VCaP (cell line): Measurements from ENCODE around the gene INO80C.

Source experiments
- H3K27ac ChIP-seq: fragments of 450-650 bp; 2 replicates; pipeline ENCODE4 v1.5.1; 2017
- TF ChIP-seq, protein P1 (sequence below): fragments of 450-650 bp; conservative IDR thresholded peaks from 2 replicates; pipeline ENCODE4 v1.5.1; 2017; ENCODE audit warnings: mild to moderate bottlenecking, moderate library complexity

INO80C gene

DNA sequence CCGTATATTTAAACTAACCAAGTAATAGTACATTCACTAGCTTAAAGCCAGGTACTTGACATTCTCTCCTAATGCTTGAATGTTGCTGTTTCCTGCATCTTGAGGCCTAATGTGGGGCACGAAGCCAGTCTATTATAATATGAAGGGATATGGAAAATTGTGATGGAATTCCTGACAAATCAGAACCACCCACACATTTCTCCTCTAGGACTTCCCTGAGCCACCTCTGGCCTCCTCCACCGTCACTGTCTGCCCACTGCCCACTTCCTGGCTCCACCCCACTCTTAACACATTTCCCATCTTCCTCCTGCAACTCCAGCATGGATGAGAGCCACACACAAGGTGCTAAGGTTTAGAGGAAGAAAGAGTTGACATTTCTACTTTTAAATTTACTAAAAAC, 19.0 kb upstream of the INO80C start:
- TF ChIP-seq, protein P1, sequence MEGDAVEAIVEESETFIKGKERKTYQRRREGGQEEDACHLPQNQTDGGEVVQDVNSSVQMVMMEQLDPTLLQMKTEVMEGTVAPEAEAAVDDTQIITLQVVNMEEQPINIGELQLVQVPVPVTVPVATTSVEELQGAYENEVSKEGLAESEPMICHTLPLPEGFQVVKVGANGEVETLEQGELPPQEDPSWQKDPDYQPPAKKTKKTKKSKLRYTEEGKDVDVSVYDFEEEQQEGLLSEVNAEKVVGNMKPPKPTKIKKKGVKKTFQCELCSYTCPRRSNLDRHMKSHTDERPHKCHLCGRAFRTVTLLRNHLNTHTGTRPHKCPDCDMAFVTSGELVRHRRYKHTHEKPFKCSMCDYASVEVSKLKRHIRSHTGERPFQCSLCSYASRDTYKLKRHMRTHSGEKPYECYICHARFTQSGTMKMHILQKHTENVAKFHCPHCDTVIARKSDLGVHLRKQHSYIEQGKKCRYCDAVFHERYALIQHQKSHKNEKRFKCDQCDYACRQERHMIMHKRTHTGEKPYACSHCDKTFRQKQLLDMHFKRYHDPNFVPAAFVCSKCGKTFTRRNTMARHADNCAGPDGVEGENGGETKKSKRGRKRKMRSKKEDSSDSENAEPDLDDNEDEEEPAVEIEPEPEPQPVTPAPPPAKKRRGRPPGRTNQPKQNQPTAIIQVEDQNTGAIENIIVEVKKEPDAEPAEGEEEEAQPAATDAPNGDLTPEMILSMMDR = no peak
- H3K27ac ChIP-seq = no peak overlapping the region

DNA sequence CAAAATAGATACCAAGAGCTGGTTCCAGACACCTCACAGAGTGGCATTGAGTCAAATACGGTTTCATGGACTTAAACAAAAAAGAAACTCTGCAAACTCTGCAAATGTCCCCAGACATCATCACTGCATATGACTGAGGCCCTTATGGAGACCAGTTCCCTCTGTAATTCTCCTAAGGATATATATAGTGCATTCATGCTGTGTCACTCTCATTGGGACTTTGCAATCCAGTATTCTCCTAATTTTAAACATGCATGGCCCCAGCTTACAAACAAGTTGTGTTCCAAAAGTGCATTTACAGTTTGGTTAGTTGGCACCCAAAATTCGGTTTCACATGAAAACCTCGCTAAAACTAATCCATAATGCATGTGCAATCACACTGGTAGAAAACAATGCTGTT, 18.6 kb upstream of the INO80C start:
- H3K27ac ChIP-seq = no peak overlapping the region
- TF ChIP-seq, protein P1 = no peak

GRCh38 chr18:35515460-35516130, 17.8 kb upstream of the INO80C start:
- TF ChIP-seq, protein P1 = no peak
- no peak overlapping the region for H3K27ac ChIP-seq

DNA sequence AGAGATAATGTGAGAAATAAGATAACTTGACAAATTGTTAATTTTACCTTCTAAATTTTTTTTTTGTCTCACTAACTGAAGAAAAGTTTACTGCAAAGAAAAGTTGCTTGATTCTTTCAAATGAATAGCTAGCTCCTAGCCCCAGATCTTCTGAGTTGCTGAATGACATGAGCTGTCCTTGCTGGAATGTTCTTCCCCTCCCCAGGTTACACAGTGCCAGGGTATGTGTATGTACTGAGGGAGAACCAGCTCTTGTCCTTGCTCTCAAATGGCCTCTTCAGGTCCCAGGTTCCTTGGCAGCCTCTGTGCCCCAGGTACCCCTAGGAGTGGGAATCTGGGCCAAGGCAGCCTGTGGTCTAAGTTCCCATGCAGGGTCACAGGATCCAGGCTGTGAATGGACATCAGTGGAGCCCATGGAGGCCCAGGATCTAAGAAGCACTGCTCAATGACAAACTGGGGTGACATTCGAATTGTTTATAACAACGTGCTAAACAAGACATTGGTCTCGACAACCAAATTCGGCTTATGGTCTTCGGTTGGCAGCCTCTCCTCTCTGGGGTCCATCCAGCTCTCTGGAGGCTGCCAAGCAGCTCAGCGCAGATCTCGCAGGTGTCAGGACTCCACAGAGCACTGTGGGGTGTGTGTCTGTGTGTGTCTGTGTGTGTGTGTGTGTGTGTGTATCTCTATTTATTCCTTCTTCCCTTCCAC, 17.1 kb upstream of the INO80C start:
- H3K27ac ChIP-seq = no peak overlapping the region

GRCh38 chr18:35514283-35514682, 16.5 kb upstream of the INO80C start:
- TF ChIP-seq, protein P1 = no peak
- H3K27ac ChIP-seq = no peak overlapping the region

More for the DNA sequence above, 17.1 kb upstream of the INO80C start:
- TF ChIP-seq, protein P1 = no peak

DNA sequence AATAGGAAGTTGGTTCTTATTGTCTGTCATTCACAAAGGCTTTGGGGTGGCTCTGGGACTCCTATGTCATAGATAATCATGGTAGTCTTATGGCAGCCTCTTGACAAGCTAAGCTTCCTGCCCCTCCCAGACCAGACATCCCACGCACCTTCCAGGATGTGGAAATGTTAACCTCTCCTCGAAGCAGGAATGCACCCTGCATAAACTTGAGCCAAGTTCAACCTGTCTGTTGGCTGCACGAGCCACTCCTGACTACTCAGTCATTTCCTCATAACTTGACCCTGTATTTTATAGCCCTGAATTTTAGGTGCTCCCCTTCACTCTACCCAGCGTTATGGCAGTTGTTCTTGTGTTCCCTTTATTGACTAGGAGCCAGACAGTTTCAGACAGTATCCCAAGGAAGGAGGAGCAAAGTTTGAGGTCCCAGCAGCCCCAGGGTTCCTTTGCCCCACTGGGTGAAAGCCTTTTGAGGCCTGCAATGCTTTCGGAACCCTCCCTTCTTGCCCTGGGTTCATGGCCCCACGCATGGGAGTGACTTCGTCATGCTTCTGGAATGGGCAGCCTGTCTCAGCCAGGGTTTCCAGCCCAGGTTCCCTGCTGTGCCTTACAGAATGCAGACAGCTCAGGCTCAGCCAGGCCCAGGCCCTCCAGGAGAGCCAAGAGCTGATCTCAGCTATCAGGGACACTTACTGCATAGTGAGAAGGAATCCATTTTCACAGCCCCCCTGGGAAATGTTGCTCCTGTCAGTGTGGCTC, 15.6 kb upstream of the INO80C start:
- TF ChIP-seq, protein P1 = no peak
- no peak overlapping the region for H3K27ac ChIP-seq

DNA sequence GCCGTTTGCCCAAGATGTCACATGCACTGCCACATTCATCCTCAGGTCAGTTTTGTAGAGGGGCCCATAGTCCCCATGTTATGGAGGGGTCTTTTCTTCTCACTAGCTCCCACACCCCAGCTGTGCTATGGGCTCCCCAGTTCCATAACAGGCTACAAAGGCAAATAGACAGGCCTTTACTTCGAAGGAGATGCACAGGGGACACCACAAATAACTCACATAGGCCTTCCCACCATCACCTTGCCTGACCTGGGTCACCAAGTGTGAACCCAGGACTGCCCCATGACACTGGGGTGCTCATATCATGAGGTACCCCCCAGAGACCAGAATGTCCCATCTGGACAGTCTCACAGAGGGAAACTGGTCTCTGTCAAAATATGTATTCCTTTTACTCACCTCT, 15.0 kb upstream of the INO80C start:
- TF ChIP-seq, protein P1 = no peak
- no peak overlapping the region for H3K27ac ChIP-seq
